GM18526 (cell line): ENCODE data around the gene TMEM164.

Experiments
- POLR2A ChIP-seq: IDR thresholded peaks from 3 replicates; pipeline ENCODE4 v1.6.1; 2011; ENCODE audit not compliant: insufficient read length; ENCODE audit errors: extremely low read depth

TMEM164 gene

DNA sequence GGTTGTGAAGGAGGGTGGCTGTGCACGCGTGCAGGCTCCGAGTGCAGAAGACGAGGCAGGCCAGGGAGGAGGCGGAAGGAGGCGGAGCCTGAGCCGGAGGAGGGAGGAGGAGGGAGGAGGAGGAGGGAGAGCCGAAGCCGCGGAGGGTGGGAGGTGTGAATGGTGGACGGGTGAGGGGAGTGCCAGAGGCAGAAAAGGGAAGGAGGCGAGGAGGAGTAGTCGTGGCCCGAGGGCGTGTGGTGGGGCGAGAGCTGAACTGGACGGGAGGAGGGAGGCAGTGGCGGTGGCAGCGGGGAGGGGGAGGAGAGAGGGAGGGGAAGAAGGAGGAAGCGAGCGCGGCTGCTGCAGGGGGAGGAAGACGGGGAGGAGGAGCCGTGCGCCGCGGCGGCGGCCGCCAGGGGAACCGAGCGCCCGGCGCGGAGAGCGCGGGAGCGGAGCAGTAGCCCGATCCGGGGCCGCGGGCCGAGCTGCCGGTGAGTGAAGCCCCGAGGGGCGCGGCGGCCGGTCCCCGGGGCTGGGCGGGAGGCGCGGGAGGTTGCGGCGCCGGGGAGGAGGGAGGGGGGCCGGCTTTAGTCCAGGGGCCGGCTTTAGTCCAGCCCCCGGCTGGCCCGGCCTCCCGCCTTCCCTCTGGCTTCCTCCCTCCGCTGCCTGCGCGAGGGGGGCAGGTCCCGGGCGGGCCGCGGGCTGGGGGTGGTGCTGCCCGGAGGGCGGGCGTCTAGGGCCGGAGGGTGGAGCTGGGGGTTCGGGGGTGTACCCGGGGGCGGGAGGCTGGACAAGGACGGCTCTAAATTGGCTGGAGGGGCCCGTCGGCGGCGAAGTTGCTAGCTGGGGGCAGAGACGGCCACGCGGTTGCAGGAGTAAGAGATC, at the start of gene TMEM164:
TMEM164 (plus strand) TSS at position 815 of the 867 bp plus-strand sequence. CDS start 661 bp downstream, outside the sequence.
- peak; percentile 26 for TF ChIP-seq POLR2A

DNA sequence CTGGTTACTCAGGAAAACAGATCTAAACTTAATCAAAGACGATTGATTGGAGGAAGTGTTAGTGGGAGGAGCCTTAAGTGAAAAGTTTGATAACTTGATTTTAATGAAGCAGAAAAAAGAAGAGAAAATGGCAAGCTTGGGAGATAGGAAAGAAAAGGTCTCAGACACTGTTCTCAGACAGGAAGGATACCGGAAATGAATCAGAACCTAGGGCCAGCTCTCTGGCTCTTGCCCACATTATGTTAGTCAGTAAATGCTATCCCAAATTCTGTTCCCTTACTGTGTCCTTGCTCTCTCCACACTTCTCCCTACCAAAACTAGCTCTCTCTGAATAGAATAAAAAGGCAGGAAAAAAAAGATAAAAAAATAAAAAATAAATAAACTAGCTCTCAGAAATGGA, 48.6 kb upstream of the TMEM164 start:
- TF ChIP-seq POLR2A, result no peak

DNA sequence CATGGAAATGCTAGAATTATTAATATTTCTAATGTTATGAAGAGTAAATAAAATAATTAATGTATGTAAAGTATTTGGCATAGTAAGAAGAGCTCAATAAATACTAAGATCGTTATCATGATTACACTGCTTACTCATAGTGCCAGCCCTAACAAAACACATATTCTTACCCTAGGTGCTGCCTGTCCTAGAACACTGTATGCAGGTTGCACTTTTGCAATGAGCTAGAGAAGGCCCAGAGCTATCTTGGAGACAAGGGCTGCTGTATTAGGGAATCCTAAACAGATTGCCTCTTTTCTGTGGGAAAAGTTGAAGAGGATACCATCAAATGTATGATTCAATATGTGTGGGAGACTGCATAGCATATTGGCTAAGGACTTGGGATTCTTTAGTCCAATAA, 48.0 kb upstream of the TMEM164 start:
- TF ChIP-seq POLR2A, result no peak

DNA sequence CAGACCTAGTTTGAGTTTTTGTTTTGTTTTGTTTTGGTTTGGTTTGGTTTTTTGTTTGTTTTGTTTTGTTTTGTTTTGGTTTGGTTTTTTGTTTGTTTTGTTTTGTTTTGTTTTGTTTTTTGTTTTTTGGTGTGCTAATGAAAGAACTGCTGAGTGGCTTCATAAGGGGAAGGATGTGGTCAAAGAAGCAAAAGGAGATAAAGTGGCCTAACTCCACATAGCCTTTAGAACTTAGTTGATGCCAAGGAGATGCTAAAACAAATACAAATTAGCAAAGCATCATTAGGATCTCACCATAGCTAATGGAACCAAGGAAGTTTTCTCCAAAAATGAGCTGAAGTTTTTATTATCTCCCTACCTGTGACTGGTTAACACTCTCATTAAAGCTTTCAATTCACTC, 44.6 kb upstream of the TMEM164 start:
- TF ChIP-seq POLR2A, result no peak

DNA sequence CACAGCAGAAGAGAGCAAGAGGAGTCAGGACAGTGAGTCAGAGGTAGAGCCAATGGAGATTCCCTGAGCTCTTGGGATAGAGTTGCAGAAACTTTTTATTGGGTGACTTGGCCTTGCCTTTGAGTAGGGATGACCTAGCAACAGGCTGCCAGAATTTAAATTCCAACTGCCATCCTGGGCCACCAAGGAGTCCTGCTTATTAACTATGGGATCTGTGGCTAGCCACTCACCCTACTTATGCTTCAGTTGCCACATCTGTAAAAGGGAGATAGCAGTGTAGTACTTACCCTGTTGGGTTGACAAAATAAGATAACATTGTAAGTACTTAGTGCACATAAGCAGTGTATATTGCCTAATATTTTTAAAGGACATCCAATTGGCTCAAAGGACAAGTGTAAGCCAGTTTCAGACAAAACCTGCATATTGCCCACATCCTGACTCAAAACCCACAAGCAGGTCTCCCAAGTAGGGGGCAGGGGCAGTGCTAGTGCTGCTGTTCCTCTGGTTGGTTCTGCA, 43.5 kb upstream of the TMEM164 start:
- no peak for TF ChIP-seq POLR2A

DNA sequence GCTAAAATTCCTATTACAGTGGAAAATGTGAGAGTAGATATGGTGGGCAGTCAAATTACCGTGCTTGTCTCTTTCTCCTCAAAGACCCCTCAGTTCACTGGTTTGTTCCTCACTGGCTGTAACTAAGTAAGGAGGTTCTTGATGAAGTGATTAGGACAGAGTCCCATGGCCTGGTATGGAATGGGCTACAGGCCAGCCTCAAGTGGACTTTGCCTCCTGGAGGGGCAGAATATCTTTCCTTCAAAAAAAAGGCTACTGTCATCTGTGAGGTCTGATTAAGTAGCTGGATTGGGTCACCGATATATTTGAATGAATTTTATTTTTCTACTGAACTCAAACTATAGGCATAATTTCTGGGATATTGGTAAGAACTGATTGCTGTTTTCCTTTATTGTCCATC, 38.5 kb upstream of the TMEM164 start:
- no peak for TF ChIP-seq POLR2A

DNA sequence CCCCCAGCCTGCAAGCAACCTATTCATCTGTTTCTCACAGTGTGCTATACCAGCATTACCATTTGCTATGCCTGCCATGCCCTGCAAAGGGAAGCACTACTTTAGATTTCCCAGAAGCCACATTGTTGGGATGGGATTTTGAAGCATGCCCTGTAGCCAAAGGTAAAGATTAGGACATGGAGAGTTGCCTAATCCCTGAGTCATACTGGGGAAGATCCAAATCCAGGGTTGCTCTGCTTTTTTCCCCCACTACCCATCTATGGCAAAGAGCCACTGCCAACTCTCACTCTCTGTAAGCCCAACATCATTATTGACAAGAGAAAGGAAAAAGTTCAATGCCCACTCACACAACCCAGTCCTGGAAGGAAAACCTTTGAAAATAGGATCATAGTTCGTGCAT, 36.7 kb upstream of the TMEM164 start:
- TF ChIP-seq POLR2A, result no peak

DNA sequence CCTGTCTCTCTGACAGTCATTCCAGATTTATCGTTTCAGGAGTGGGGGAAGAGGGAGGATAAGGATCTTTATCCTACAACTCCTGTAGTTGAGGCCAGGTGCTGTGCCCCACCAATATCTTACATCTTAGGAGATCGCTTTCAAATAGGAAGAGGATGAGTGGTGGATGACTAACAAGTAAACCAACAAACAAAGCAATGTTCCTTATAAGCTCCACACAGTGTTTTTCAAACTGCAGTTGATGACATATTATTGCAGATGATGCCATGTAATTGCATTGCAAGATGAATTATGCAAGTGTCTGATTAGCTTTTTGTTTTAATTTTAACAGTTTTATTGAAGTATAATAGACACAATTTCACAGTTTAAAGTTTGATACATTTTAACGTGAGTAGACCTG, 35.8 kb upstream of the TMEM164 start:
- TF ChIP-seq POLR2A, result no peak

DNA sequence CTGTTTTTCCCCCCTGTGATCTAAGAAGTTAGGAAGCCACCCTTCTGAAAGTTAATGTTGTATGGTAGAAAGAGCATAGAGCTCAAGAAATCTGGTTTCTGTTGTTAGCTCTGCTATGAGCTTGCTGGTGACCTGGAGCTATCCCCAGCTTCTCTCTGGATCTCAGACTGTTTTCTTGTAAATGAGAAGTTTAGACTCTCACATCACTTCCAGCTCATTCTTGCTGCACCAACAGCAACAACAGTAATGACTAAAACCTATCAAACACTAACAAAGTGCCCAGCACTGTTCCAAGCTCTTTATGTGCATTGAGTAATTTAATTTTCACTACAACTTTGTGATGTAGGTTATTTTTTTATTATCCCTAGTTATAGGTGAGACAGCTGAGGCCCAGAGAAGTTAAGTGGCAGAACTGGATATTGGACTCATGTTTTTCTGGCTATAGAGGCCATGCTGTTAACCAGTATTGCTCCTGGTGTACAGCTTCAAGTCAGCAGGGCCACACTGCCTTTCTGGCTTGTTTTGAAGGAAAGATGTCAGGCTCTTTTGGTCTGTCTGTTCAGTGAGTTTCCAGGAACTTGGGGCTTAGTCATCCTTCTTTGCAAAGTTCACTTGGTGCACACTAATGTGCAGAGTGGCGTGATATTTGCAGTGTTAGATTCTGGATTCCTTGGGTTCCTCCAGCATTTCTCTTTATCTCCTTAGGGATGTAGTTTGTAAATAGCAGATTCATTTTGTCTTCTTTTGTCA, 27.8 kb upstream of the TMEM164 start:
- TF ChIP-seq POLR2A, result no peak

DNA sequence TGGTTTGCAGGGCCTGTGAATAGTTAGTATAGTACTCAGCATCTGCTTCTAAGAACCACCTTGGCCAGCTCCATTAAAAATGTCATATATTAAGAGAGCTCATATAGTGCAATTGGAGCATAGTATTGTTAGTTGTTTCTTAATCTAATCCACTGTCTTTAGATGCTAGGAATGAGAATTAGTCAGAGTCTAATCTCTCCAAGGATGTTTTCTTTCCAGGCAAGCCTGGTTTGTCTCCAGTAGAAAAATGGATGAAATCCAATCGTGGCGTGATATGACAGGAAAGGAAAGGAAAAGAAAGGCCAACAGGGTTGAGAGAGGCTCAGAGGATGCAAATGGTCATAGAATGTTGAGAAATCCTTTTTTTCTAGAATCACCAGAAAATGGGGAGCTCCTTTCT, 15.0 kb upstream of the TMEM164 start:
- no peak for TF ChIP-seq POLR2A

DNA sequence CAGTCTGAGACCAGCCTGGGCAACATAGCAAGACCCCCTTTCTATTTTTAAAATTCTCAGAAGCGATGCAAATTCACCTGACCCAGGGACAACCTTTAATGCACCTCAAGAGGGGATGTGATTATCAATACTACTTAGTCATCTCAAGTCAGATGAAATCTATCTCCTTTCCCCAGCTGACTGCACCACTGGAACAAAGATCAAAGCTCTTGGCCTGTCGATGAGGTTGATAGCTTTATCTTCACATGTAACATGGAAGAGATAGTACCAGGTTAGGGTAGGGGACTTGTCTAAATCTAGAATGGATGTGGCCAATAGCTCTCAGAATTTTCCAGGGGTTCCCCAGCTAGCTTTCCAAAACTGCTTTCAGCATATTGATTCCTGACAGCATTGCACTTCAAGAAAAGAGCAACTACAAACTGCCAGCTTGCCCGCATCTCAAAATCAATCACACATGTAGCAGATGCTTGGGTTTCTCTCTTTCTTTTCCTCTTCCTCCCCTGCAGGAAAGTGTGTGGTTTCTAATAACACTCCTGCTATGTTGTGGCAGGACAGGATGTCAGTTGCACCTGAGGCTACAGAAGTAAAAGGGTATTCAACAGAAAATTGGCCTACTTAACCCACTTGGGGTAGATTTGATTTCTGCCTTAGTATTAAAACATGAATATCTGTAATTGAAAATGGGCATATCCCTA, 12.2 kb upstream of the TMEM164 start:
- TF ChIP-seq POLR2A, result no peak

DNA sequence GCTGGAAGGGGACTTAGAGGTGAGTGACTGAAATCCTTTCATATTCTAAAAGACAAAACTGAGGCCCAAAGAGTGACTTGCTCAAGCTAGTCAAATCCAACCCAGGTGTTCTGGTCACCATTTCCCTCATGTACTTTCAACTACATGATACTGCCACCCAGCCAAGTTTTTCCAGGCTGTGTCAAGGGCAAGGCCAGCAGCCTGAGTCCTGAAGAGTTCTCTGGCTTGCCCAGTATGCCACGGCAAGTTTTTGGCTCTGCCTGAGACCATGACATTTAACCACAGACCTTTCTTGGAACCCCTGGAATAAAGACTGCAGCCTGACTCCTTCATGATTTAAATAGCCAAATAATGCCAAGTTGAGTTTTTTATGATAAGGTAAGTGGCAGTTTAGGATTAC, 10.7 kb upstream of the TMEM164 start:
- TF ChIP-seq POLR2A, result no peak

DNA sequence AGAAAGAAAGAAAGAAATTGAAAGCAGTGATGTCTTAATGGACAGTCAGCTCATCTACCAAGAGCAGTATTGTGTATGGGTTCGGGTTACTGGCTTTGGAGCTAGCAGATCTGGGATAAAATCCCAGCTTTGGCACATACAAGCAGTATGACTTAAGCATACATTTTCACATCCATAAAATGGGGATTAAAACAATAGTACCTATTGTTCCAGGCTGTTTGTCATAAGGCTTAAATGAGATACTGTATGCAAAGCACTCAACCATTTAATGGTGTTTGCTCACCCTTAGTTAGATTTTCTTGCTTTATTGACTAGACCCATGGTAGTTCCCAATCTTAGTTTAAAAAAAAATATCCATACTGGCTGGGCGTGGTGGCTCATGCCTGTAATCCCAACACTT, 7.8 kb upstream of the TMEM164 start:
- no peak for TF ChIP-seq POLR2A

DNA sequence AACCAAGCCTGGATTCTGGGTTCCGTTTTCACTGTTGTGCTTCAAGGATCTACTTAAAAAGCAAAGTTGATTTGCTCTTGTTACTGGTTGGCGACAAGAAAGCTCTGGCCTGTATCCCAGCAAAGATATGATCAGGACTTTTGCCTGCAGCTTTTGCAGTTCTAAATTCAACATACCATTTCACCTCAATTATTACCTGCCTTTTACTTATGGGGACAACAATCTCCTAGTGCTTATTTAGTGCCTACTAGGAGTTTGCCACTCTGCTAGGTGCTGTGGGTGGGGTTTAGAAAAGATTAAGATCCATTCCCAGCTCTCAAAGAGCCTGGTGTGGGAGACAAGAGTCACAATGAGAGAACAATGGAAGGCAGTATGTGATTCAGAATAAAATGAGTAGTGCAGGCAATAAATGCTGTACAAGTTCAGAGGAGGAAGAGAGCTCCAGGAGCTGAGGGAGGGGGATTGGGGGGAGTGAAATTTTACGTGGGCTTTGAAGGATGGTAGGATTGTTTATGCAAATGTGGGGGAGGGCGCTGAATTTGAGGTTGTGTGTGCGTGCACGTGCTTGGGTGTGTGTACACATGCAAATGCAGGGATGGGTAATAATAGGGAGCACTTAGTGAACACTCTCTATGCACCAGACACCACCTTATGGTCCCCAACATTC, 5.0 kb upstream of the TMEM164 start:
- no peak for TF ChIP-seq POLR2A

DNA sequence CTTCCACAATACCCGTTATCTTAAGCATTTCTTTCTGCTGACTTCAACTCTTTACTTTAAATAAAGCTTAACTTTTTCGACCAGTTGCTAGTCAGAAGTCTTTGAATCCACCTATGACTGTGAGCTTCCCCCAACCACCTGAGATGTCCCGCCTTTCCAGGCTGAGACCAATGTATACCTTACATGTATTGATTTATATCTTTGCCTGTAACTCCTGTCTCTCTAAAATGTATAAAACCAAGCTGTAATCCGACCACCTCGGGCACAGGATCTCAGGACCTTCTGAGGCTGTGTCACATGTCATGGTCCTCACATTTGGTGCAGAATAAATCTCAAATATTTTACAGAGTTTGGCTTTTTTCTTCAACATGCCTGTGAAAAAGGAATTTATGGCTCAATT, 2.9 kb upstream of the TMEM164 start:
- no peak for TF ChIP-seq POLR2A
